Endothelial cell of umbilical vein (primary cell): ENCODE data around the gene ADAT3. TPM values are rescaled to one million over a fixed set of nuclear protein-coding genes. Genes with fewer than 3 reads are reported as not detected.

ENCODE experiments used
- BruUV-seq: library from RNA; stranded (reverse); fragments of 400-500 nt; replicated peaks from 2 replicates; lab custom pipeline; 2021; lab: Mats Ljungman, UMichigan
- CTCF ChIA-PET: fragments of 300-600, 350-600 bp; sonication (Branson Sonifier 250); formaldehyde crosslinking; loops from one replicate; lab custom pipeline; 2021; ENCODE audit warnings: antibody characterized with exemption, inconsistent platforms; lab: Charles Lee
- POLR2A ChIA-PET: fragments of 300-600, 350-600 bp; sonication (Branson Sonifier 250); formaldehyde crosslinking; loops from one replicate; lab custom pipeline; 2021; ENCODE audit warnings: antibody characterized with exemption, inconsistent platforms; lab: Charles Lee
- DNase-seq: peaks from one replicate; pipeline ENCODE4 v3.0.0-alpha.2; 2011; ENCODE audit warnings: low read depth, low spot score
- FAIRE-seq: peaks from 2 replicates; lab custom pipeline; 2011; peaks lifted over from hg19 to GRCh38; lab: Jason Lieb, UNC
- H2AFZ ChIP-seq: 2 replicates; pipeline ENCODE4 v1.6.0; 2012; ENCODE audit warnings: low read depth, low read length, control low read depth, inconsistent platforms
- H3K27ac ChIP-seq: 2 replicates; pipeline ENCODE4 v1.5.1; 2011; ENCODE audit warnings: low read depth, mild to moderate bottlenecking, control low read depth, low read length, moderate library complexity; ENCODE audit not compliant: insufficient read depth
- H3K27me3 ChIP-seq, 2 experiments: 2 replicates each; pipeline versions ENCODE4 v1.6.0 to v1.6.1; 2011; ENCODE audit warnings: low read length in 2 of 2, mixed read lengths in 1 of 2; ENCODE audit not compliant: control insufficient read depth in 2 of 2, insufficient read depth in 2 of 2
- H3K36me3 ChIP-seq, 2 experiments: 2 replicates in 1 of 2; 3 replicates in 1 of 2; pipeline ENCODE4 v1.5.1; 2011; ENCODE audit warnings: low read length in 2 of 2, mild to moderate bottlenecking in 1 of 2, moderate library complexity in 1 of 2; ENCODE audit not compliant: control insufficient read depth in 2 of 2, insufficient read depth in 2 of 2; ENCODE audit errors: extremely low read depth in 1 of 2
- H3K4me1 ChIP-seq: 3 replicates; pipeline ENCODE4 v1.5.1; 2011; ENCODE audit warnings: mild to moderate bottlenecking, low read length; ENCODE audit not compliant: control insufficient read depth, insufficient read depth; ENCODE audit errors: extremely low read depth
- H3K4me2 ChIP-seq: 2 replicates; pipeline ENCODE4 v1.6.1; 2011; ENCODE audit warnings: low read length, control low read depth, mixed read lengths; ENCODE audit not compliant: insufficient read depth
- H3K4me3 ChIP-seq, 3 experiments: fragments of 200-600 bp in 1 of 3; sonication (generic), shearing (Covaris generic) in 1 of 3; replicated peaks in 1 of 3; 2 replicates each; pipeline ENCODE4 v1.5.1; 2011 to 2016; ENCODE audit warnings: control low read depth in 3 of 3, low read length in 3 of 3, mild to moderate bottlenecking in 2 of 3, inconsistent platforms in 1 of 3, low read depth in 1 of 3, moderate library complexity in 1 of 3; ENCODE audit not compliant: insufficient read depth in 1 of 3
- H3K79me2 ChIP-seq: 2 replicates; pipeline ENCODE4 v1.6.0; 2012; ENCODE audit warnings: low read length, inconsistent platforms; ENCODE audit not compliant: control insufficient read depth, insufficient read depth
- H3K9ac ChIP-seq: replicated peaks from 2 replicates; pipeline ENCODE3; 2011; ENCODE audit warnings: low read length, control low read depth; ENCODE audit not compliant: insufficient read depth; ENCODE audit errors: extremely low read depth
- H3K9me1 ChIP-seq: replicated peaks from 3 replicates; pipeline ENCODE4 v1.6.0; 2011; ENCODE audit warnings: mild to moderate bottlenecking, low read length; ENCODE audit not compliant: control insufficient read depth, insufficient read depth; ENCODE audit errors: extremely low read depth
- H3K9me3 ChIP-seq: replicated peaks from 2 replicates; pipeline ENCODE4 v1.5.1; 2012; ENCODE audit warnings: low read length, inconsistent platforms; ENCODE audit not compliant: control insufficient read depth, insufficient read depth
- H4K20me1 ChIP-seq: replicated peaks from 2 replicates; pipeline ENCODE3; 2011; ENCODE audit warnings: mild to moderate bottlenecking, low read length; ENCODE audit not compliant: control insufficient read depth, insufficient read depth; ENCODE audit errors: extremely low read depth
- CTCF ChIP-seq, 2 donors: IDR thresholded peaks; 1 replicate in 1 of 2; 2 replicates in 1 of 2; pipeline ENCODE4 v1.5.1; 2011; ENCODE audit warnings: low read length in 2 of 2, mild to moderate bottlenecking in 2 of 2, moderate library complexity in 2 of 2, control low read depth in 1 of 2, inconsistent platforms in 1 of 2, low read depth in 1 of 2; ENCODE audit not compliant: insufficient read depth in 1 of 2; ENCODE audit errors: extremely low read depth in 1 of 2
- EZH2 ChIP-seq: IDR thresholded peaks from 2 replicates; pipeline ENCODE4 v1.6.1; 2012; ENCODE audit warnings: borderline replicate concordance, low read depth, mild to moderate bottlenecking, moderate library complexity, low read length, inconsistent platforms; ENCODE audit not compliant: severe bottlenecking
- FOS ChIP-seq: IDR thresholded peaks from 2 replicates; pipeline ENCODE4 v1.6.1; 2011; ENCODE audit warnings: mild to moderate bottlenecking, low read length, moderate library complexity, borderline replicate concordance; ENCODE audit not compliant: insufficient read depth
- GATA2 ChIP-seq: IDR thresholded peaks from 2 replicates; pipeline ENCODE4 v1.7.0; 2011; ENCODE audit warnings: low read depth, mild to moderate bottlenecking, moderate library complexity, mixed read lengths, low read length; ENCODE audit not compliant: insufficient read length, insufficient read depth
- JUN ChIP-seq: IDR thresholded peaks from 2 replicates; pipeline ENCODE4 v1.6.1; 2011; ENCODE audit warnings: borderline replicate concordance, low read depth; ENCODE audit not compliant: insufficient read length, insufficient read depth
- MYC ChIP-seq: IDR thresholded peaks from one replicate; pipeline ENCODE4 v1.6.1; 2011; ENCODE audit warnings: mild to moderate bottlenecking, low read depth, low read length
- POLR2A ChIP-seq: IDR thresholded peaks from 2 replicates; pipeline ENCODE4 v1.6.1; 2012; ENCODE audit warnings: low read depth, mild to moderate bottlenecking, control low read depth, low read length
- POLR2AphosphoS5 ChIP-seq: IDR thresholded peaks from 2 replicates; pipeline ENCODE4 v1.6.1; 2012; ENCODE audit warnings: low read depth, mild to moderate bottlenecking, control low read depth, low read length, moderate library complexity; ENCODE audit not compliant: insufficient read depth
- dilution Hi-C: fragments of 300-500 bp; cut with MboI; formaldehyde crosslinking; loops from one replicate; pipeline ENCODE4 v1.15.0; 2019; ENCODE audit warnings: low sequenced_read_pairs; ENCODE audit not compliant: extremely low pct_ligation_motif_present
- intact Hi-C: fragments of 100-400 bp; cut with micrococcal nuclease; formaldehyde crosslinking; loops from one replicate; pipeline ENCODE4 v1.10.0; 2022
- polyA plus RNA-seq, 4 experiments: library from polyadenylated mRNA; depleted of rRNA in 3 of 4; stranded (reverse) in 3 of 4; unstranded in 1 of 4; fragments of >200 nt; gene quantifications; 2 replicates each; pipeline versions ENCODE4 v1.2.1 to v1.2.3, GENCODE V29; 2011 to 2012; ENCODE audit warnings: missing spikeins in 1 of 4
- total RNA-seq: library from RNA; stranded (reverse); gene quantifications from 2 replicates; pipeline ENCODE4 v1.2.3, GENCODE V29; 2021
- TF ChIP-seq, protein P1 (sequence below): IDR thresholded peaks from 2 replicates; pipeline ENCODE4 v1.6.1; 2011; ENCODE audit not compliant: insufficient read depth, insufficient read length

The ADAT3 gene
- total and polyA plus RNA-seq, 2 donors (not counting 3 experiments of a cell fraction or from before 2014, with no cell fraction given), result 5.7 to 11.7 TPM

- H3K4me3 ChIP-seq, result no peak overlapping the region
- H4K20me1 ChIP-seq, result no peaks in the 10 kb centered on the region
- no peaks in the 10 kb centered on the region for H3K79me2 ChIP-seq
- peaks cover 0 to 27% of the 10 kb centered on the region in 2 experiments for H3K36me3 ChIP-seq
- dilution Hi-C loops, result no loop called here
- CTCF ChIA-PET, result interaction anchor here (0.6 kb wide), 1 partner anchor 13 kb away, joined by 3 read pairs; no protein-coding TSS in a partner anchor
- no TSS peak for BruUV-seq
- H3K9ac ChIP-seq, result no peak overlapping the region
- no peak overlapping the region for H2AFZ ChIP-seq
- no peak overlapping the region for H3K27ac ChIP-seq
- TF ChIP-seq, protein P1, sequence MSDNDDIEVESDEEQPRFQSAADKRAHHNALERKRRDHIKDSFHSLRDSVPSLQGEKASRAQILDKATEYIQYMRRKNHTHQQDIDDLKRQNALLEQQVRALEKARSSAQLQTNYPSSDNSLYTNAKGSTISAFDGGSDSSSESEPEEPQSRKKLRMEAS, result no peak
- TF ChIP-seq MYC (no peak), POLR2AphosphoS5 (no peak), EZH2 (no peak), CTCF (IDR thresholded peaks at IDR 0.05; ENCODE audit: extremely low read depth in 1 of 2, insufficient read depth in 1 of 2, low read depth in 1 of 2, low read length in 2 of 2) (no peak), FOS (no peak), JUN (no peak), GATA2 (no peak), POLR2A (no peak)
- no peak overlapping the region for H3K4me2 ChIP-seq
- POLR2A ChIA-PET, result no interaction called here
- no peaks in the 10 kb centered on the region for H3K27me3 ChIP-seq
- H3K4me1 ChIP-seq, result peaks cover under 1% of the 10 kb centered on the region
- DNase-seq, result no peak
- FAIRE-seq, result no peak
- H3K9me1 ChIP-seq, result no peaks in the 10 kb centered on the region
- intact Hi-C loops, result no loop called here
- H3K9me3 ChIP-seq, result no peaks in the 10 kb centered on the region
These were observed 19.2 kb downstream of the ADAT3 start for GRCh38 chr19:1924320-1924961.
